A673 (cell line): ENCODE data around the gene COL5A1. TPM values are rescaled to one million over a fixed set of nuclear protein-coding genes. Genes with fewer than 3 reads are reported as not detected.

Source experiments
- BruUV-seq: library from RNA; stranded (reverse); fragments of 400-500 nt; replicated peaks from 2 replicates; lab custom pipeline; 2021; lab: Mats Ljungman, UMichigan
- CTCF ChIA-PET: fragments of 300-600 bp; sonication (Branson Sonifier 250); formaldehyde crosslinking; loops from one replicate; lab custom pipeline; 2022; ENCODE audit warnings: antibody characterized with exemption; lab: Charles Lee
- POLR2A ChIA-PET: fragments of 300-600 bp; sonication (Branson Sonifier 250); formaldehyde crosslinking; loops from one replicate; lab custom pipeline; 2022; ENCODE audit warnings: antibody characterized with exemption; ENCODE audit not compliant: low non-redundant PET; lab: Charles Lee
- DNase-seq: peaks from one replicate; pipeline ENCODE4 v3.0.0-alpha.2; 2015; ENCODE audit warnings: low spot score
- H3K27ac ChIP-seq: fragments of 200-600 bp; sonication (generic); 2 replicates; pipeline ENCODE4 v1.5.1; 2016; ENCODE audit warnings: mixed run types, low read depth, mild to moderate bottlenecking, mixed read lengths, antibody characterized with exemption, low read length; ENCODE audit not compliant: poor library complexity, severe bottlenecking
- H3K27me3 ChIP-seq: fragments of 200-600 bp; sonication (generic); replicated peaks from 2 replicates; pipeline ENCODE4 v1.6.1; 2017; ENCODE audit warnings: mixed run types, low read depth, mild to moderate bottlenecking, mixed read lengths, antibody characterized with exemption, low read length; ENCODE audit not compliant: insufficient read depth, poor library complexity
- H3K36me3 ChIP-seq: fragments of 200-600 bp; sonication (generic); 2 replicates; pipeline ENCODE4 v1.6.1; 2016; ENCODE audit warnings: mixed run types, mild to moderate bottlenecking, mixed read lengths, antibody characterized with exemption, low read length; ENCODE audit not compliant: insufficient read depth, poor library complexity, severe bottlenecking
- H3K4me1 ChIP-seq: fragments of 200-600 bp; sonication (generic); 2 replicates; pipeline ENCODE4 v1.6.1; 2017; ENCODE audit warnings: mixed run types, mild to moderate bottlenecking, mixed read lengths, antibody characterized with exemption, low read length; ENCODE audit not compliant: insufficient read depth, poor library complexity, severe bottlenecking
- H3K4me3 ChIP-seq: fragments of 200-600 bp; sonication (generic); 2 replicates; pipeline ENCODE4 v1.5.1; 2016; ENCODE audit warnings: low read depth, mixed run types, mild to moderate bottlenecking, mixed read lengths, low read length; ENCODE audit not compliant: poor library complexity, severe bottlenecking
- H3K9me3 ChIP-seq: fragments of 200-600 bp; sonication (generic); 2 replicates; pipeline ENCODE4 v1.6.1; 2016; ENCODE audit warnings: mixed run types, low read depth, mild to moderate bottlenecking, mixed read lengths, antibody characterized with exemption, low read length; ENCODE audit not compliant: poor library complexity, severe bottlenecking
- CTCF ChIP-seq: fragments of 300-800, 200-600 bp; sonication (generic); conservative IDR thresholded peaks from 2 replicates; pipeline ENCODE4 v1.5.1; 2017; ENCODE audit warnings: low read depth, mild to moderate bottlenecking, antibody characterized with exemption, low read length, moderate library complexity, mixed read lengths
- EZH2 ChIP-seq: fragments of 200-600 bp; sonication (generic); IDR thresholded peaks from 2 replicates; pipeline ENCODE4 v1.6.1; 2017; ENCODE audit warnings: borderline replicate concordance, low read depth, mild to moderate bottlenecking, mixed read lengths, antibody characterized with exemption, low read length; ENCODE audit not compliant: poor library complexity, severe bottlenecking
- intact Hi-C: fragments of 100-400 bp; cut with micrococcal nuclease; formaldehyde crosslinking; loops from one replicate; pipeline ENCODE4 v1.10.0; 2022; ENCODE audit not compliant: unreplicated experiment
- total RNA-seq: library from RNA; stranded (reverse); gene quantifications from 2 replicates; pipeline ENCODE4 v1.2.3, GENCODE V29; 2021

COL5A1 gene
- total RNA-seq, 1 experiment from 2014 or later = 33.6 TPM

- no peak for DNase-seq
- no peaks in the 10 kb centered on the region for H3K9me3 ChIP-seq
- CTCF ChIA-PET = no interaction called here
- H3K27me3 ChIP-seq = no peaks in the 10 kb centered on the region
- intact Hi-C loops = no loop called here
- H3K4me3 ChIP-seq = no peak overlapping the region
- BruUV-seq = no TSS peak
- H3K36me3 ChIP-seq = no peaks in the 10 kb centered on the region
- no peaks in the 10 kb centered on the region for H3K4me1 ChIP-seq
- POLR2A ChIA-PET = no interaction called here
- no peak for TF ChIP-seq EZH2
- no peak for TF ChIP-seq CTCF
- H3K27ac ChIP-seq = no peak overlapping the region
Observed at GRCh38 chr9:134822541-134822940, 180.9 kb downstream of the COL5A1 start.

GRCh38 chr9:134823623-134824022, 182.0 kb downstream of the COL5A1 start:
- POLR2A ChIA-PET = no interaction called here
- TF ChIP-seq CTCF (no peak), EZH2 (no peak)
- Histone ChIP-seq H3K27ac (no peak overlapping the region), H3K36me3 (no peaks in the 10 kb centered on the region), H3K4me1 (no peaks in the 10 kb centered on the region), H3K4me3 (no peak overlapping the region), H3K27me3 (no peaks in the 10 kb centered on the region), H3K9me3 (no peaks in the 10 kb centered on the region)
- DNase-seq = no peak
- intact Hi-C loops = no loop called here
- CTCF ChIA-PET = no interaction called here
- BruUV-seq = no TSS peak

GRCh38 chr9:134824583-134824982, 183.0 kb downstream of the COL5A1 start:
- Histone ChIP-seq H3K27ac (no peak overlapping the region), H3K9me3 (no peaks in the 10 kb centered on the region), H3K27me3 (no peaks in the 10 kb centered on the region), H3K36me3 (no peaks in the 10 kb centered on the region), H3K4me3 (no peak overlapping the region), H3K4me1 (no peaks in the 10 kb centered on the region)
- no TSS peak for BruUV-seq
- CTCF ChIA-PET = no interaction called here
- TF ChIP-seq EZH2 = no peak
- TF ChIP-seq CTCF = no peak
- intact Hi-C loops = no loop called here
- POLR2A ChIA-PET = no interaction called here
- DNase-seq = no peak
